Mesenteric fat pad (tissue), 1 donor: ENCODE results near the gene TPRKB. TPM values are rescaled to one million over a fixed set of nuclear protein-coding genes. Genes with fewer than 3 reads are reported as not detected.
"Not testable (repeated sequence)": the region's sequence is repeated elsewhere in the genome, so short reads cannot be mapped to it uniquely, and the experiment has no call there.

Experiments used
- DNase-seq: peaks from one replicate; pipeline ENCODE4 v3.0.0-alpha.2; 2020; ENCODE audit warnings: low spot score
- long read RNA-seq: library from polyadenylated mRNA; unstranded; transcript quantifications from one replicate; pipeline ENCODE4 v2.0.0, GENCODE V29; 2020
- total RNA-seq: library from RNA; stranded (reverse); fragmentation: NEBNext Ultra II Directional; extraction: Animal tissue kit (Norgen Biotek cat#: 25700); gene quantifications from one replicate; pipeline ENCODE4 v1.2.1, GENCODE V29; 2021
- donor health status: DM: yes; HTN: yes; CAD: no.

TPRKB gene
- total RNA-seq: 22.1 TPM
- long read RNA-seq, partial matches to known transcripts: 0 of 7 reads
- long read RNA-seq, other reads (novel, unspliced or antisense): 1 of 7 reads

GRCh38 chr2:73736855-73737779, at the start of gene TPRKB:
TSS of gene TPRKB (minus strand) at chr2:73737345. CDS start at chr2:73734569, 2,776 bp downstream.
- peak; percentile 98 for DNase-seq

DNA sequence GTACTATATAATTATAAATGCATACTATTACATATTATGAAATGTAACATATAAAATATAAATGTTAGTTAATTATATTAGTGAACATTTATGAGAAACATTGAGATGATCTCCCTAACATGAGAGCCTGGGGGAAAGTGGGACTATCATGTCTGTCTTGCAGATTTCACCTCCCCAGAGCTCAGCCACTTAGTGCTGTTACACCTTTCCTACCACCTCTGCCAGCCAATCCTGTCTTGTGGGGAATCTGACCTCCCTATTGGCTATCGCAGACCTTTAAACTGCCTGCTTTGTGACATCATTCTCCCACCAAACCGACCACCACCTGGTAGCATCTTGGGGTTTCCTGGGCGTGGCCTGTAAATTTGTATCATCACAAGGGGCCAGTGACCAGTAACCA, 46.7 kb upstream of the TPRKB start, which contains the start of gene C2orf78:
Gene C2orf78 (plus strand): TSS at position 301 of the 400 bp plus-strand sequence. CDS start 127 bp downstream, outside the sequence.
- not testable (repeated sequence) for DNase-seq

- not testable (repeated sequence) for DNase-seq
These were observed 46.3 kb upstream of the TPRKB start for GRCh38 chr2:73783402-73783801.

GRCh38 chr2:73780237-73780582, 43.1 kb upstream of the TPRKB start:
- DNase-seq: no peak

- DNase-seq: peak; percentile 97
These were observed 42.5 kb upstream of the TPRKB start, which contains the start of gene DUSP11 for GRCh38 chr2:73779467-73780236. TSS of gene DUSP11 (minus strand) at chr2:73780103. CDS start at chr2:73779974, 129 bp downstream.

- not testable (repeated sequence) for DNase-seq
These were observed 41.8 kb upstream of the TPRKB start for GRCh38 chr2:73778867-73779466.

- DNase-seq: no peak
These were observed 39.8 kb upstream of the TPRKB start for GRCh38 chr2:73776869-73777519.

DNA sequence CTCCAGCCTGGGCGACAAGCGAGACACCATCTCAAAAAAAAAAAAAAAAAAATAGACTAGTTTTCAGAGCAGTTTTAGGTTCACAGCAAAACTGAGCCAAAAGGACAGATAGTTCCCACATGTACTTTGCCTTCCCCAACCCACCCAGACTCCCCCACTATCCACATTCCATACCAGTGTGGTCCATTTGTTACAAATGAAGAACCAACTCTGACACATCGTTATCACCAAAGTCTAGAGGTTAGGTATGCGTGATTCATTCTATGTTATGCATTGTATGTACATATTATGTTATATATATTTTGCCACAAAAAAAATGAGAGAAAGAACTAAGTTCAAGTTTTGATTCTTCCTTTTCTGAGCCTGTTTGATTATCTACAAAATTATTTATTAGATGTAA, 39.2 kb upstream of the TPRKB start:
- no peak for DNase-seq

DNA sequence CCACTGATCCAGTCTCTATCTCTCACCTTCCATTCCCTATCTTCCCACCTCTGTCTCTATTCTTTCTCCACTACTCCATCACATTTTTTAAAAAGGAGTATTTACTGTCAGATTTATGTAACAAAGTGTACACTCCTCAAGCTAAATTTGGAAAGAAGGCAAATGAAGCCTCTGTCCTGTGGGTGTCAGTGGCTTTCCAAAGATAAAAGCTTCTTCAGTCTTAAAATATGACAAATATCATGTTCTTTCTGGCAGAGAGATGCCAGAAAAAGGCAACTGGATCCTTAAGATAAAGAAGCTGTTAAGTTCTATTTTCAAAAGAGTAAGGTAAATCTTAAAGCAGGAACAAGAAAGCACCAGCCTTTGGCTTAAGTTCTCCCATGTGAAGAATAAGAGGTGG, 35.7 kb upstream of the TPRKB start:
- no peak for DNase-seq

DNA sequence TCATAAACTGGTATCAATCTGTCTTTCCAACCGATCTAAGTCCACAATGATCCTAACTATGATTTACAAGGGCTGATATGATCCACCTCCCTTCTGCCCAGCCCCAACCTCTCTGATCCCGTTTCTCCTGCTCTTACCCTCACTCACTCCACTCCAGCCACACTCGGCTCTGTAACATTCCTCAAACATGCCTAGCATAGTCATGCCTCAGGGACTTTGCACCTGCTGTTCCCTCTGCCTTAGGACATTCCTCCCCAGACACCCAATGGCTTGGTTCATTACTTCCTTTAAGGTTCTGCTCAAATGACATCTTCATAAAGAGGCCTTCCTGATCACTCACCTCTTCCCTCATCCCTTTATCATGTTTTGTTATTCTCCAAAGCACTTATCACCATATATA, 33.6 kb upstream of the TPRKB start:
- DNase-seq: no peak

- DNase-seq: no peak
These were observed 29.8 kb upstream of the TPRKB start for GRCh38 chr2:73766994-73767393.

- no peak for DNase-seq
These were observed 29.2 kb upstream of the TPRKB start for GRCh38 chr2:73766349-73766748.

DNA sequence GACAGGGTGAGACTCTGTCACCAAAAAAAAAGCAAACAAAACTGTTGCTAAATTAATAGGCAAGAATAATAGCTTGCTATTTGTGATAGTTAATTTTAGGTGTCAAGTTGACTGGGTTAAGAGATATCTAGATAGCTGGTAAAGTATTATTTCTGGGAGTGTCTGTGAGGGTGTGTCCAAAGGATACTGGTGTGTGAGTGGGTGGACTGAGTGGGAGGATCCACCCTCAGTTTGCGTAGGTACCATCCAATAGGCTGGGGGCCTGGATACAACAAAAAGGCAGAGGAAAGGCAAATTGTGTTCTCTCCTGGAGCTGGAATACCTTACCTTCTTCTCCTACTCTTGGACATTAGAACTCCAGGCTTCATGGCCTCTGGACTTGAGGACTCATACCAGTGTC, 27.8 kb upstream of the TPRKB start:
- no peak for DNase-seq

DNA sequence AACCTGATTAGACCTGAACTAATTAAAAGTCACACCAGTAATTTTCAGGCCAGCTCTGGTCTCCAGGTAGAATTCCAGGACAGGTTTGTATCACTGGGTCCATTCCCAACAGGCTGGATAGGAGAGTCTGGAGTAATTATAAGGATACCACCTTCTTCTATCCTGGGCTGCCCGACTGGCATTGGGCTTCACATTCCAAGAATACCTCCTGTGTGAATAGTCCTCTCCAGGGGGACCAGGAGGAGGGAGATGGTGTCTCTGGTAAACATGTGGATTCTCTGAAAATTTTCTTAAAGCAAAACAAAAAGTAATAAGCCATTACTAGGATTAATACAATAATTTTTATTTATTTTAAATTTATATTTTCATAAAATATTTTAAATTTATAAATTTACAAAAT, 25.4 kb upstream of the TPRKB start:
- DNase-seq: no peak

GRCh38 chr2:73759904-73760303, 22.8 kb upstream of the TPRKB start:
- DNase-seq: no peak

DNA sequence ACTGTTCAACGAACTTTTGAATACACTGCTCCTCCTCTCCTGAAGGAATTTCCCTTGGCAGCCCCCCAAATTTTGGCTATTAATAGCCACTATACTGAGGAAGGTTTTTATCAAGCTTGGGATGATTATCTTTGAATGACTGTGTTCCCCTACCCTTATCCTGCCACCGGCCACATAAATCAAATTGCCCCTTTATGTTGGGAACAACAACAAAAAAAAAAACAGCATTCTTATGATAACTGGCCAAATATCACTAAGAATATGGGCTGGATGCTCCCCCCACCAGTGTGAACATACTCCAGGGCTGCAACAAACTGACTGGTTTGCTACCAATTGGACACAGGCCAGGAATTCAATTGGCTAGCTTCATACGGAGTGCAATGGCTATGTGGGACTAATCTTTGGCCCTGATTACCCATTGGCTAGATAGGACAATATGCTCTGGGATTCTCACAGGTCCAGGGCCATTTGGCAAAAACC, 22.2 kb upstream of the TPRKB start:
- no peak for DNase-seq

GRCh38 chr2:73754332-73754731, 17.2 kb upstream of the TPRKB start:
- DNase-seq: not testable (repeated sequence)

DNA sequence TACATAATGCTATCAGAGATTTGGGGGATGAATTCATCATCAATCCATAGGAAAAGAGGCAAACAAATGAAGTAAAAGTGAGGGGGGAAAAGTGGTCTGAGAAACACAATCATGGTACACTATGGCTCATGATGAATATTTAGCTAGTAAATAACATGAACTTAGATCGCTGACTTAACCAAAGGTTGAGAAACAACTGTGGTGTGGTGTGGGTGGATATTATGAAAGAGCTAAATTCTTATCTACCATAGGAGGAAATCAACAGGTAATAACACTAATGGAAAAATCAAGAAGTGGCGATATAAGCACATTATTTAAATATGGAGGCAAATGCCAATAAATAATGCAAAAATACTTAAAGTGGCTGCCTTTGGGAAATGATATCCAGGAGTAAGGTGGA, 12.2 kb upstream of the TPRKB start:
- no peak for DNase-seq

- no peak for DNase-seq
These were observed 9.7 kb upstream of the TPRKB start for GRCh38 chr2:73746877-73747208.

DNA sequence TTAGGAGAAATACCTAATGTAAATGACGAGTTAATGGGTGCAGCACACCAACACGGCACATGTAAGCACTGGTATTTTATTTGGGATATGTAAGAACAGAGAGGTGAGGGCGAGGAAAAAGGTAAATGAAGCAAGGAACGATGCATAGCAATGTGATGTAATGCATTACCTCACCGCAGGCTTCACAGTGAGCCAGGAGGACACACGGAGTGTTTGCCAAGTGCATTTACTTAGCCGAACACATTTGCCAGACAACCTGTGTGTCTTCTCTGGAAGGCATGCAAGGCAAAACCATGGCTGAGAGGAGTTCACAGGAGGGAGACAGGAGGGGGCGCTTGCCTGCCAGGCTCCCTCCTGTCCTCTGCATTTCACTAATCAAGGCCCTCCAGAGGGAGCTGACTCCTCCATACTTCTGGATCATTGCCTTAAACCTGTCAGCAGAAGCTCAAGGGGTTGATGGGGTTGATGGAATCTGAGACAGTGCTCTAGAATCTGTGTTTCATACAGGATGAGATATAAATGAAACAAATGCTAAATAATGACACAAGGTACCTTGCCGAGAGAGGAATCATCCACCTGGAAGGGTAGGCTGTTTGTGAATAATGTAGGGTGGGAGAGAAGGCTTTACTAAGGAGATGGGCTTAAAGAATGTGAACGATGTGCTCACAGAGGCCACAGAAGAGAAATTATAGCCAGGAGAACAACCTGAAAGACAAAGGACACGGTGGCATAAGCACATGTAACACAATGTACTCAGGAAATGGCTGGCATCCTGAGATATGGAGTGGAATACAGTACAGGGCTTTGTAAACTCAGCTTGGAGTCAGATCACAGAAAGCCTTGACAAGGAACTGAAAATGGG, 9.1 kb upstream of the TPRKB start:
- DNase-seq: no peak
